ENCODE results near the gene SPOCK2. TPM values are rescaled to one million over a fixed set of nuclear protein-coding genes. Genes with fewer than 3 reads are reported as not detected.

Gene SPOCK2
- total RNA-seq, 1 donor from 2014 or later, result 0.79 TPM

- no peak for DNase-seq
Measured at GRCh38 chr10:72027498-72027897, 60.9 kb downstream of the SPOCK2 start.

GRCh38 chr10:72026278-72027111, 61.9 kb downstream of the SPOCK2 start:
- no peak for DNase-seq

- DNase-seq, result no peak
Measured at GRCh38 chr10:72025832-72026231, 62.5 kb downstream of the SPOCK2 start.

GRCh38 chr10:72025400-72025799, 63.0 kb downstream of the SPOCK2 start:
- no peak for DNase-seq

- DNase-seq, result peak; percentile 41
Measured at GRCh38 chr10:72024596-72024995, 63.8 kb downstream of the SPOCK2 start.

- DNase-seq, result no peak
Measured at GRCh38 chr10:72022228-72022627, 66.1 kb downstream of the SPOCK2 start.

- no peak for DNase-seq
Measured at GRCh38 chr10:72020914-72021809, 67.2 kb downstream of the SPOCK2 start.

GRCh38 chr10:72019085-72019876, 69.1 kb downstream of the SPOCK2 start:
- no peak for DNase-seq

GRCh38 chr10:72016608-72017300, 71.6 kb downstream of the SPOCK2 start:
- no peak for DNase-seq

- DNase-seq, result no peak
Measured at GRCh38 chr10:72015841-72016240, 72.5 kb downstream of the SPOCK2 start.

- no peak for DNase-seq
Measured at GRCh38 chr10:72014785-72015480, 73.4 kb downstream of the SPOCK2 start.

GRCh38 chr10:72014197-72014596, 74.2 kb downstream of the SPOCK2 start:
- DNase-seq, result no peak

- no peak for DNase-seq
Measured at GRCh38 chr10:72013202-72013945, 75.0 kb downstream of the SPOCK2 start.

- DNase-seq, result no peak
Measured at GRCh38 chr10:72012796-72013195, 75.6 kb downstream of the SPOCK2 start.

GRCh38 chr10:72011976-72012512, 76.3 kb downstream of the SPOCK2 start:
- no peak for DNase-seq

GRCh38 chr10:72011468-72011867, 76.9 kb downstream of the SPOCK2 start:
- no peak for DNase-seq

GRCh38 chr10:72011016-72011415, 77.3 kb downstream of the SPOCK2 start:
- no peak for DNase-seq

GRCh38 chr10:72010234-72010973, 77.9 kb downstream of the SPOCK2 start:
- no peak for DNase-seq

- peak; percentile 82 for DNase-seq
Measured at GRCh38 chr10:72009425-72010081, 78.8 kb downstream of the SPOCK2 start.

Data from skin of body (tissue), 2 donors.